ENCODE data around the gene PLEKHG5. TPM values are rescaled to one million over a fixed set of nuclear protein-coding genes. Genes with fewer than 3 reads are reported as not detected.

The PLEKHG5 gene
- total and polyA plus RNA-seq, 12 donors, result 2.0 to 96.3 (median 18.4) TPM

GRCh38 chr1:6467744-6468688, 23.5 kb downstream of the PLEKHG5 start:
- Histone ChIP-seq H3K36me3 (replicated peaks in 1 of 2) (peaks cover 0 to 59% of the 10 kb centered on the region in 2 donors), H3K4me3 (no peak overlapping the region), H3K27me3 (no peaks in the 10 kb centered on the region), H3K27ac (no peak overlapping the region), H3K4me1 (replicated peaks in 1 of 2) (no peaks in the 10 kb centered on the region), H3K9me3 (replicated peaks in 1 of 3) (no peaks in the 10 kb centered on the region)
- no peak for TF ChIP-seq POLR2A (IDR thresholded peaks at IDR 0.05)
- TF ChIP-seq CTCF (IDR thresholded peaks at IDR 0.05), result no peak
- DNase-seq, result no peak
- intact Hi-C loops (cut with DNase I), result no loop called here
- WGBS, 4 donors, result 92 to 98% (median 94%) methylated on average over 18 to 30 of the region's 30 CpGs

GRCh38 chr1:6467224-6467623, 24.2 kb downstream of the PLEKHG5 start:
- no peaks in the 10 kb centered on the region for H3K4me1 ChIP-seq (replicated peaks in 1 of 2)
- 95 to 100% (median 96%) methylated on average over 3 to 12 of the region's 12 CpGs for WGBS, 4 donors
- no peak overlapping the region for H3K4me3 ChIP-seq
- no peaks in the 10 kb centered on the region for H3K27me3 ChIP-seq
- H3K9me3 ChIP-seq (replicated peaks in 1 of 3), result no peaks in the 10 kb centered on the region
- intact Hi-C loops (cut with DNase I), result no loop called here
- TF ChIP-seq CTCF (IDR thresholded peaks at IDR 0.05), result no peak
- TF ChIP-seq POLR2A (IDR thresholded peaks at IDR 0.05), result no peak
- H3K36me3 ChIP-seq (replicated peaks in 1 of 2), result peaks cover 0 to 59% of the 10 kb centered on the region in 2 donors
- no peak overlapping the region for H3K27ac ChIP-seq
- no peak for DNase-seq

GRCh38 chr1:6466751-6467150, 24.7 kb downstream of the PLEKHG5 start:
- Histone ChIP-seq H3K27ac (no peak overlapping the region), H3K9me3 (replicated peaks in 1 of 3) (no peaks in the 10 kb centered on the region), H3K4me1 (replicated peaks in 1 of 2) (no peaks in the 10 kb centered on the region), H3K4me3 (no peak overlapping the region), H3K36me3 (replicated peaks in 1 of 2) (peaks cover 0 to 57% of the 10 kb centered on the region in 2 donors), H3K27me3 (no peaks in the 10 kb centered on the region)
- intact Hi-C loops (cut with DNase I), result no loop called here
- no peak for DNase-seq
- TF ChIP-seq CTCF (IDR thresholded peaks at IDR 0.05) (no peak), POLR2A (IDR thresholded peaks at IDR 0.05) (no peak)
- WGBS, 4 donors, result 88 to 98% (median 93%) methylated on average over 5 of the region's 5 CpGs

- Histone ChIP-seq H3K9me3 (replicated peaks in 1 of 3) (no peaks in the 10 kb centered on the region), H3K36me3 (replicated peaks in 1 of 2) (peaks cover 0 to 52% of the 10 kb centered on the region in 2 donors), H3K4me1 (replicated peaks in 1 of 2) (no peaks in the 10 kb centered on the region), H3K27me3 (no peaks in the 10 kb centered on the region), H3K27ac (no peak within 1 kb of the TSS), H3K4me3 (no peak within 1 kb of the TSS)
- TF ChIP-seq CTCF (IDR thresholded peaks at IDR 0.05), result no peak
- no peak for TF ChIP-seq POLR2A (IDR thresholded peaks at IDR 0.05)
- DNase-seq, result no peak
- intact Hi-C loops (cut with DNase I), result no loop called here
- 17 to 39% (median 35%) methylated on average over 16 to 43 of the region's 43 CpGs for WGBS, 4 donors
Measured at GRCh38 chr1:6466023-6466422, 25.4 kb downstream of the PLEKHG5 start, which contains the start of gene TNFRSF25. TNFRSF25 (minus strand) TSS chr1:6466173; CDS start chr1:6466107, 66 bp downstream.

Measured in adrenal gland (tissue), 12 donors.